GM23248 (cell line): ENCODE measurements around the gene CRB2.

ENCODE experiments used
- EZH2 ChIP-seq: fragments of 200-600 bp; sonication (generic); IDR thresholded peaks from 2 replicates; pipeline ENCODE4 v1.6.1; 2018; ENCODE audit warnings: antibody characterized with exemption, mild to moderate bottlenecking; ENCODE audit not compliant: insufficient read depth, poor library complexity, severe bottlenecking
- EZH2phosphoT487 ChIP-seq: fragments of 200-600 bp; sonication (generic); IDR thresholded peaks from 2 replicates; pipeline ENCODE4 v1.6.1; 2018; ENCODE audit warnings: antibody characterized with exemption, moderate library complexity, mild to moderate bottlenecking, low read depth; ENCODE audit not compliant: insufficient read depth

- TF ChIP-seq EZH2phosphoT487 (no peak), EZH2 (no peak)
Measured at GRCh38 chr9:123361731-123362510, 5.9 kb downstream of the CRB2 start.
